ENCODE results near the gene UPP1.
A peak's percentile ranks its signal among the peaks of the same experiment; 100 is the strongest.

UPP1 gene

DNA sequence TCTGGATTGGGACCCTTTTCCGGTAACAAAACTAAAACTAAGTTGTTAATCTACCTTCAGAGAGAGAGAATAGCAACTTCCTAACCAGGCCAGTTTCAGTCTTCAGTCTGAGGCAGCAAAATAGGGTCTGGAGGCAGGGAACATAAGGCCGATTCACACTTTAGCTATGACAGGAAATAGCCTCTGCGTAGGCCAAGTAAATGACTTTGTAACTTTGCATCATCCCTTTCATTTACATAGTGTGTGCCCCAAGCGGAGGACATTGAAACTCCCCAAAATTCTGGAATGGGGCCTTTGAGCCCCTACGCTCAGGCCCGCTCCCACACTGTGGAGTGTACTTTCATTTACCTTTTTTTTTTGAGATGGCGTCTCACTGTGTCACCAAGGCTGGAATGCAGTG, 1.7 kb upstream of the UPP1 start:
- no peak for DNase-seq

- DNase-seq = no peak
Measured at GRCh38 chr7:48088559-48089045, 463 bp upstream of the UPP1 start.

GRCh38 chr7:48090095-48090805, 1.2 kb downstream of the UPP1 start:
- DNase-seq = no peak

- no peak for DNase-seq
Measured at GRCh38 chr7:48091506-48092433, 2.7 kb downstream of the UPP1 start.

DNA sequence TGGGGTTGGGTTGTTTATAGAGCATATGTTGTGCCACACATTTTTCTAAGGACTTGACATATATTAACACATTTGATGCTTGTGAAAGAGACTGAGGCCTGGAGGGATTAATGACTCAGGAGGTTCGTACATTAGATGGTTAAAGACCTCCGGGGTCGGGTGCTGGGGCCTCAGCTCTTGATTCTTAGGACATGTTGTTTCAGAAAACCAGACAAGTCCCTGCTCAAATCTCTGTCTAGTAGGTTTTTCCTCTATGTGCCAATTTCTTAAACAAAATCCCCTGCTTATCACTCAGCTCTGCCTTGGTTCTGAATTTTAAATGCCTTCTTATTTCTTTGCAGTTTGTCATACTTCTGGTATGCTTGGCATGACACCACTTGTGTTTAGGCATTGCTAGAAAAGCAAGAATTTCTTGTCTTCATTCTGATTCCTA, 5.8 kb downstream of the UPP1 start:
- DNase-seq = no peak

DNA sequence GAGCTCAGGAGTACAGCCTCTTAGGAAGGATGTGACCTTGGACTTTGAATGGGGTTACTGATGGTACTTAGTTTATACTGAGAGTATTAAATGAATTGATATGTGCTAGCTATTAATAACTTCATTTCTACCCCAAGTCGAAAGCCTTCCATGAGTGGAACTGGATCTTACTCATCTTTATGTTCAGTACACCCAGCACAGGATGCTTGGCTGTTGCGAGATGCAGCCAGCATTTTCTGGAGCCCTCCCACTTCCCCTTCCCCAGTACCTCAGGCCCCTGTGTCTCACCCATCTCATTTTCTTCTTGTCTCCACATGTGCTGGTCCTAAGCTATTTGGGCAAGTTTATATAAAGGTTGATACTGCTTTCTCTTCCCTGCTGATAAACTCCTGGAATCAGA, 7.2 kb downstream of the UPP1 start:
- DNase-seq = no peak

DNA sequence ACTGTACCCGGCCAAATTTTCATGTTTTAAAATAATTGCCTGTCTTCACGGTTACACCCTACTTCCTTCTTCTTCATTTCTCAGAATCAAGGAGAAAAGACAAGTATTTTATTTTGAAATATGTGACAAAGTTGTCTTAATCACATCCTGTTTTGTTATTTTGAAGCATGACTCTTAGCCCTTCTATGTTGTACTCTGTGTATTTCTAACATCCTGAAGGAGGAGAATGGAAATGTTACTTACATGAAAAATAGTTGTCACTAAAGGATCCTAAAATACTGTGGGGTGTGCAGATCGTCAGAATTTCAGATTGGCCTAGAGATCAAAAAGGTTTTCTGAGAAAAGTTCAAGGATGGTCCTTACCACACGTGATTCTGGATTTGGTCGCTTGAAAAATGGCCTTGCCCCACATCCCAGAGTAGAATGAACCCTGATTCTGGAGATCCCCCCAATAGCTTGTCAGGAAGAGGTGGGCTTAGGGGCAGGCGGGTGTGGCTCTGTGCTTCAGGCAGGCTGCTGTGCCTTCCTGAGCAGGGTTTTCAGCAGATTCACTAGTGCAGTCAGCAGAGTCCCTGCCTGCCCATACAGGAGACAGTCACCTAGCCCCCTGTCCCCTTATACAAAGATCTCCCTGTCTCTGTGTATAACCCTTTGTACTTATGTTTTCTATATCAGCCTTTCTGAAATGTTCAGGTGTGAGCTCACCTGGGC, 8.6 kb downstream of the UPP1 start:
- DNase-seq = no peak

DNA sequence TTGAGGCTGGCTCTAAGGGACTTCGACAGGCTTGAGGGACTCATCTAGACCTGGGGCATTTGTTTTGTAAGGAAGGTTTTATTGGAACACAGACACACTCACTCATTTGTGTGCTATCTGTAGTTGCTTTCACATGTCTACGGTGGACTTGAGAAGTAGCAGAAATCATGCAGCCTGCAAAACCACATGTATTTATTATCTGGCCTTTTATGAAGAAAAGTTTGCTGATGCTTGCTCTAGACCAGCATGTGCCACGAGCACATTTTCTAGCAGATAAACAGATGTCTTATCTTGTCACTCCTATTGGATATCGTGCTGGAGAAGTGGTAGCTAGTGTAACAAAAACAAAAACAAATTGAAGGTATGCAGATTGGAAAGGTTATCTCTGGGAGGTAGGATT, 9.8 kb downstream of the UPP1 start:
- DNase-seq = no peak

DNA sequence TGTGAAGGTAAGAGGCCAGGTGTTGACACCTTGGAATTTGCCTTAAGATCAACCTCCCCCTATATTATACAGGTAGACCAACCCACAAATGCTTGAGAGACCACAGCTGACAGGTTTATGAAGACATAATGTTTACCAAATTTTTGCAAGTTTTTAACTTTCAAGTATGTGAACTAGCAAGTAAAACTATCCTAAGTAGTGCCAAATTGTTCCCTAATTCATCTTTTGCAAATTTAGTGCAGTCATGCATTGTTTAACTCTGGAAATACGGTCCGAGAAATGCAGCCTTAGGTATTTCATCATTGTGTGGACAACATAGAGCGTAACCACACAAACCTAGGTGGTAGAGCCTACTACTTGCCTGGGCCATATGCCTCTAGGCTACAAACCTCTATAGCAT, 10.7 kb downstream of the UPP1 start:
- no peak for DNase-seq

DNA sequence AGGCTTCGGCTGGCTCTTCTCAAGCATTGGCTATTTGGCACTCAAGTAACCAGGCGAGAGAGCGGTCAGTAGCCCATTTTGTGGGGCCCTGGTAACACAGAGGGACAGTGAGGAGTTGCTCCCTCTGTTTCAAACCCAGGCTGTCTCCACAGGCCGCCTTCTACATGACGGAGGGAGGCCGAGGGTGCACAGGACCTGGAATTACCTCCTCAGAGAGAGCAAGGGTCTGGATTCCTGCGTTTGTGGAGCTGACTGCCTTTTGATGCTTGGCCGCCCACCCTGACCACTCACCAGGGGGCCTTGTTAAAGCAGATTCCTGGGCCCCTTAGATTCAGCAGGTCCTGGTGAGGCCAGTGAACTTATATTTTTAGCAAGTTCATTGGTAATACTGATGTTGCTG, 12.3 kb downstream of the UPP1 start:
- no peak for DNase-seq

- peak; percentile 33 for DNase-seq
Measured at GRCh38 chr7:48101968-48102367, 12.9 kb downstream of the UPP1 start.

DNA sequence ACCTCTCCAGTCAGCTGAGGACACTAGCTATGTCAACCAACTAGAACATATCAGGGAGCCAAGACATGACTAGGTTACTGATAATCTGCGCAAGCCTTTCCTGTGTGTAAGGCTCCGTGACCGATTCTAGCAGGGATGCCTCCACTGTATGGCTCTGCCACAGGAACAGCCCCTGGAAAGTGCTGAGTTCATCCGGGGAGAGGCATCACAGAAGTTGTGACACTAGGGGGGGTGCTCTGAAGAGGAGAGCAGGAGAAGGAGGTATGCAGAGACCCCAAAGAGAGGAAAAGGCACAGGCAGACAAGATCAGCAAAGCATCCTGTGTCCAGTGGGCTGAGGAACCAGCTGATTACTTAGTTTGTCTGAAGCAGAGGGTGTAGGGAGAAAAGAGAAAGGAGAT, 13.5 kb downstream of the UPP1 start:
- no peak for DNase-seq

GRCh38 chr7:48105045-48105444, 16.0 kb downstream of the UPP1 start:
- no peak for DNase-seq

- no peak for DNase-seq
Measured at GRCh38 chr7:48106906-48107659, 18.0 kb downstream of the UPP1 start.

DNA sequence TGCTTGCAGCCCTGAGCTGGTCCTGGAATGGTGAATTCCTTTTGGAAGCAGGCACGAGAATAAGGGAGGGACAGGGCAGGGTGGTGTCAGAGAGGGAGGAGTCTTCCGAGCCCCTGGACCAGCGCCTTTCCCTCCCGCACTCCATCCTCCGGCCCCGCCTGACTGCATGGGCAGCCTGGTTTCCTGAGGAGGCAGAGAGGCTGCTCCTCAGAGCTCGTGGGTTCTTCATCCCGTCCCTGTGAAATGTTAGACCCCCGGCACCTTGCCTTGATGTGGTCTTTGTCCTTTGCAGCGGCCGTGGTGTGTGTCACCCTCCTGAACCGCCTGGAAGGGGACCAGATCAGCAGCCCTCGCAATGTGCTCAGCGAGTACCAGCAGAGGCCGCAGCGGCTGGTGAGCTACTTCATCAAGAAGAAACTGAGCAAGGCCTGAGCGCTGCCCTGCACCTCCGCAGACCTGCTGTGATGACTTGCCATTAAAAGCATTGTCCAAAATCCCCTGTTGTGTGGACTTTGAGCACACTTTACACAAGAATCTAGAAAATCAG, 18.9 kb downstream of the UPP1 start:
- DNase-seq = no peak

DNA sequence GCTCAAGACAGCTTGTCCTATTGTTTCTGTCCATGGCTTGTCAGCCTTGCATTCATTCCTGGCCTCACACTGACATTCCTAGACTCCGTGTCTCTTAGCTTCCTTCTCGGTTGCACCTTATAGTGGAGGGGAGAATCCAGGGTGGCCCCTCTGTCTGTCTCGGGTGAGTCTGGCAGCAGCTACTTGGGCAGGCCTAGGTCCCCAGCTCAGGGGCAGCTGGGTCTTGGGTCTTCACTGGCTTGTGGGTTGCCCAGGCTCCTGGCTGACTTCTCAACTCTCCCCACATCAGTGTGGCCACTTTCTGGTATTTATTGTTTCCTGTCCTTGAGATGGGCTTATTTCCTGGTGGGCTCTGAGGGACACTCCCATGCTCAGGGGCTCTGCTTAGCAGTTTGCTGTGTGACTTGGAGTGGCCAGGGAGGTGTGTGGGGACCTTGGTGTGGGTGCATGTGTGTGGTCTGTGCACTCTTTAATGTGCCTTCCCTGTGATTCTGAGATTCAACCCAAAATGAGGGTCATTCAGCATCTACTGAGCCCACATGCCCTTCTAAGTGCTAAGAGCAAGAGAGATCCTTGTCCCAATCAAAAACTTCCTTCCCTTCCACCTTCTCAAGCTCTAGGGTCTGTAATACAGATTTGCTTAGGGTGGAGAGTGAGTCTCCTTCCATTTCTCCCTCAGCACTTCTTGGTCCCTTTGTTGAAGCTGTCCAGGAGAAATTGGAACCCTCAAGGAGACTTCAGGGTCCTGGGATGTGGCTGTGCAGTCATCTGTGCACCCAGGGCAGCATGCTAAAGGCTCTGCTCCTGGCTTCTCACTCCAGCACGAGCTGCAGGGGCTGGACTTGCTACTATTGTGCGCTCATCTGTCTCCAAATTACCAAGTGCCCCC, 20.1 kb downstream of the UPP1 start:
- DNase-seq = no peak

DNA sequence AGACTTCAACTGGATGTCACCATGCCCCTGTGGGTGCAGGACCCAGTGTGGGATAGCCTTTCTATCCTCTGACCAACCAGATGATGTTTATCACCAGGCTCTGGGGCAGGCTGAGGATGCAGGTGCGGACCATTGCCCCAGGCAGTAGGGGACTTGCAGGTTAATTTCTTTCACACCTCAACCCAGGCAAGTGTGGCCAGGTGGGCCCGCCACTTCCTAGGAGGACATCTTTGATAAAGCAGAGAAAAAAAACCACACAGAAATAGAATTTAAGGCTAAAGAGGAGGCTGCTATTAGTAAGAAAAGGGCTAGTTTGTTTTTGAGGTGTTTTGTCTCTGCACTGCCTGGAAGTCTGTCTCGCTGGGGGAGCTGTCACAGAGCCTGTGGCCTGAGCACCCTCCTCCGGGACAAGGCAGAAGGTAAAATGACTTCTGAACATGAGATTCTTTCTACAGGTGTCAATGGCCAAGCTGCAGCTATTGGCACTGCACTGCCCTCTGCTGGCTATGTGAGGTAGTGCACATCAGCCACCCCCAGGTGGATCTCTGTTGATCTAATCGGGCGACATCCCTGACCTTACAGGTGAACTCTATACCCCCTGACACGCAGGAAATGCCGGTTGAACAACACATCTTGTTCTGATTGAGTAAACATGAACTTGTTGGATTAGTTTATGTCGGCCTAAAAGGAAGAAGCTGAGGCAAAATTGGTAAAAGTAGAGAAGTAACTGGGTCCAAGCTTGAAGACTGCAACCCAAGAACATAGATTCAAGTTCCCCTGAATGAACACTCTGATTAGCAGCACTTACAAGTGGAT, 21.0 kb downstream of the UPP1 start:
- peak; percentile 87 for DNase-seq

- DNase-seq = no peak
Measured at GRCh38 chr7:48110868-48111267, 21.8 kb downstream of the UPP1 start.

DNA sequence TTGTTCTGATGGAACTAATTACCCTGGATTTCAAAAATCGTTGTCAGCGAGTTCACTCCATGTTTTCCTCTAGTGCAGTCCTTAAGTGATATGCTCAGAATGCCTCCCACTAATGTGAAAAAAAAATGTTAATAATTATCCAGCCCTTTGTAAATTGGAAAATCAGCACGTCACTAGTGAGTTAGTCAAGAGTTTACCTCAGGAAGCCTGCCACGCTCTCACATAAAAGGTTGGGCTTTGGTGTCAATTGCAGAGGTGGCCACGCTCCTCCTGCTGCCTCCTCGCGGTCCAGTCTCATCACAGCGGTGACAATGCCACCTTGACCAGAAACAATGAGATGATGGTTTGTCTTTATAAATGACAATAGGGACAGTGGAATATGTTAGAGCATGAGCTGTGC, 22.5 kb downstream of the UPP1 start:
- DNase-seq = no peak

DNA sequence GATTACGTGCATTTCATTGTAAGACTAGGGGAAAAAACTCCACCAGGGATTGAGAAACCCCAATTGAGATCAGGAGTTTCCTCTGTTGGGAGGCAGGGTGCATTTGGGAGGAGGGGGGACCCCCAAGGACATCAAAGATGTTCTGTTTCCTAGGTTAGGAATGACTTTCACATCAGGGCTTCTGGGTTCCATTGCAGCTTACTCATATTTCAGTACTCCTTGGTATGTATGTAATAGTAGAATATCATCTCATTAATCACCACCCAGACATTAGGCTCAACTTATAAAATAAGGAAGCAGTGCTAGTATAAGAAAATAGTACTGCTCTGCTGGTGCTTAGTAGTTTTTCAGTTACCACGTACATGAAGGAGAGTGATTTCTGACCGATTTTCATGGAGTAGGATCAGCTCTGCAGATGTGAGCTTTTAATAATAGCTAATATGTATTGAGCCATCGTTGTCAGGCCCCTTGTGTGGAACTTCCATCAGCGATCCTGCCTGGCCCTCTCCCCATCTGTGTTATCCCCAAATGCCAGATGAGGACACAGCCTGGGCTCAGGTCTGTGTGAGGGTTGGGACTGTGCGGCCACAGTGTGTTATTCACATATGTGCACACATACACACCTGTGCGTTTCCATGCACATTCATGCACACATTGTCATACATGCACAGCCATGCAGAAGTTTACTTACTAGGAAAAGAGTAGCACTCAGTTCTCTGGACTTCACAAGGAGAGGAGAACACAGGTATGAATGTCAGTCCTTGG, 23.5 kb downstream of the UPP1 start:
- DNase-seq = no peak

Measured in activated naive CD4-positive, alpha-beta T cell treated with anti-CD3 and anti-CD28 coated beads, Interleukin-2, amount 50 U/mL, for 16 hours (primary cell).